GM19023 (cell line): ENCODE data around the gene ZSWIM5.

Source experiments
- ATAC-seq: cut with Tn5 transposase; IDR thresholded peaks from one replicate; pipeline ENCODE4 v1.9.1; 2021; ENCODE audit warnings: mild to moderate bottlenecking, moderate library complexity; ENCODE audit not compliant: unreplicated experiment

Gene ZSWIM5

GRCh38 chr1:45035631-45036301, 170.6 kb downstream of the ZSWIM5 start:
- no peak for ATAC-seq

- ATAC-seq = no peak
Observed at GRCh38 chr1:45033356-45033755, 173.0 kb downstream of the ZSWIM5 start.

GRCh38 chr1:45032837-45033236, 173.6 kb downstream of the ZSWIM5 start:
- no peak for ATAC-seq

GRCh38 chr1:45026446-45026845, 180.0 kb downstream of the ZSWIM5 start:
- ATAC-seq = no peak

- no peak for ATAC-seq
Observed at GRCh38 chr1:45023663-45024062, 182.7 kb downstream of the ZSWIM5 start.

- ATAC-seq = peak; percentile 76
Observed at GRCh38 chr1:45018599-45019230, 187.7 kb downstream of the ZSWIM5 start.

GRCh38 chr1:45016767-45017166, 189.6 kb downstream of the ZSWIM5 start:
- no peak for ATAC-seq

- ATAC-seq = no peak
Observed at GRCh38 chr1:45016090-45016697, 190.2 kb downstream of the ZSWIM5 start.

- ATAC-seq = no peak
Observed at GRCh38 chr1:45015683-45016082, 190.7 kb downstream of the ZSWIM5 start.

GRCh38 chr1:45014321-45015028, 191.9 kb downstream of the ZSWIM5 start:
- ATAC-seq = no peak

GRCh38 chr1:45013551-45014209, 192.7 kb downstream of the ZSWIM5 start:
- ATAC-seq = no peak

GRCh38 chr1:45012639-45013278, 193.6 kb downstream of the ZSWIM5 start:
- ATAC-seq = no peak

- peak; percentile 63 for ATAC-seq
Observed at GRCh38 chr1:45011837-45012638, 194.4 kb downstream of the ZSWIM5 start, which contains the start of gene UROD. UROD (plus strand) TSS chr1:45012254; CDS start chr1:45012266, 12 bp downstream.

GRCh38 chr1:45010855-45011811, 195.3 kb downstream of the ZSWIM5 start, which contains the start of gene HECTD3:
HECTD3 (minus strand) TSS chr1:45011324; CDS start chr1:45011257, 67 bp downstream.
- ATAC-seq = peak; percentile 81

GRCh38 chr1:45009956-45010854, 196.2 kb downstream of the ZSWIM5 start:
- ATAC-seq = no peak

- no peak for ATAC-seq
Observed at GRCh38 chr1:45009296-45009865, 197.0 kb downstream of the ZSWIM5 start.

- no peak for ATAC-seq
Observed at GRCh38 chr1:45008516-45008915, 197.9 kb downstream of the ZSWIM5 start.
